Activated T-cell treated with anti-CD3 and anti-CD28 coated beads, Interleukin-2, amount 50 U/mL, for 4 hours (primary cell): ENCODE measurements around the gene CEP128. TPM values are rescaled to one million over a fixed set of nuclear protein-coding genes. Genes with fewer than 3 reads are reported as not detected.

Experiments
- ATAC-seq, 2 donors: fragments of 200-7000 bp; cut with Tn5 transposase; one replicate each; pipeline ENCODE4 v1.10.0; 2021
- DNase-seq: peaks from one replicate; pipeline ENCODE4 v3.0.0-alpha.2; 2020
- H3K27me3 Mint-ChIP-seq: one replicate; pipeline ENCODE4 v1.8.0; 2021; ENCODE audit warnings: low read depth, mixed read lengths
- H3K36me3 Mint-ChIP-seq: one replicate; pipeline ENCODE4 v1.8.0; 2022; ENCODE audit warnings: mixed read lengths; ENCODE audit not compliant: insufficient read depth
- H3K4me1 Mint-ChIP-seq: one replicate; pipeline ENCODE4 v1.8.0; 2021; ENCODE audit warnings: low read depth, mixed read lengths
- H3K4me3 Mint-ChIP-seq: one replicate; pipeline ENCODE4 v1.8.0; 2021; ENCODE audit warnings: mild to moderate bottlenecking, moderate library complexity, mixed read lengths
- H3K9me3 Mint-ChIP-seq: one replicate; pipeline ENCODE4 v1.8.0; 2021; ENCODE audit warnings: mixed read lengths
- total RNA-seq, 3 donors: library from RNA; stranded (reverse); gene quantifications; one replicate each; pipeline ENCODE4 v1.2.1, GENCODE V29; 2021

CEP128 gene
- total RNA-seq, 3 donors from 2014 or later: 17.1 to 22.7 (median 21.2) TPM

- Mint-ChIP-seq H3K9me3 (no peaks in the 10 kb centered on the region), H3K4me1 (no peaks in the 10 kb centered on the region), H3K36me3 (peaks cover 5% of the 10 kb centered on the region), H3K4me3 (no peak overlapping the region), H3K27me3 (no peaks in the 10 kb centered on the region)
- no peak for DNase-seq
- ATAC-seq: no peak
These were observed 392.4 kb downstream of the CEP128 start for GRCh38 chr14:80549141-80549540.

DNA sequence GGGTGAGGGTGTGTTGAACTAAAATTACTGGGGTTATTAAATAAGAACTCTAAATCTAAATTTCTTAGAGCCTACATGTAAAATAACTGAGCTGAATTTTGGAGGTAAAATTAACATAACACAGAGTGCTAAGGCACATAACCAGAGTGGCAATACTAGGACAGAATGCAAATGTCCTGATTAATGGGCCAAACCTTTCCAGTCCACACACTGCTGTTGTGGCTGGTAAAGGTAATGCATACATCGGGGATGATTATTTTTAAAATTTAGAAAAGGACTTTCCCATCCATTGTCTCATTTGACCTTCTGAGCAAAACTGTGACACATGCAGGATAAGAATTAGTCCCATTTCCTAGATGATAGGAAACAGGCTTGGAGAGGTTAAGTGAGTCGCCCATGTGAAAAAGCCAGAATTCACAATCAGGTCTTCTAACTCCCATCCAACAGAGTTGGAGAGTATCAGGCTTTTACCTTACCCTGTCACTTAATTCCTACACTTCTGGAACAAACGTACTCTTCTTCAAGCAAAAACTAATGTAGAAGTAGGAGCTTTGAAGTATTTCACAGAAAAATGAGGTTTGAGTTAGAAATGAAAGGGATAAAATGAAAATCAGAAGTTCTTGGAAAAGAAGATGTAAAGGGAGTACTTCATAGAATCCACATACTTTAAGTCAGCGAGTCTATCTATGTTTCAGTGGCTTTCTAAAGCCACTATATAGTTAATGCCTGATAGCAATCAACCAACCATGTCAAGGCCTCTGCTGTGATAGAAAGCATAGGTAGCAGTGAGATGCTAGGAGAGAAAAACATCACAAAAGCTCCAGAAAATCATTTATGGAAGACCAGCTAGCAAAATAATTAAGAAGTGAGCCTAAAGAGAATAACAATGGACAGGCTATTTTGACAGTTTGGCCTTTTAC, 395.3 kb downstream of the CEP128 start:
- Mint-ChIP-seq H3K9me3 (peaks cover 5% of the 10 kb centered on the region), H3K4me1 (no peaks in the 10 kb centered on the region), H3K36me3 (peaks cover 2% of the 10 kb centered on the region), H3K27me3 (no peaks in the 10 kb centered on the region), H3K4me3 (no peak overlapping the region)
- DNase-seq: no peak
- no peak for ATAC-seq

- H3K4me3 Mint-ChIP-seq: no peak overlapping the region
- H3K36me3 Mint-ChIP-seq: peaks cover 2% of the 10 kb centered on the region
- no peaks in the 10 kb centered on the region for H3K4me1 Mint-ChIP-seq
- H3K9me3 Mint-ChIP-seq: peaks cover 16% of the 10 kb centered on the region
- no peak for ATAC-seq
- DNase-seq: no peak
- H3K27me3 Mint-ChIP-seq: no peaks in the 10 kb centered on the region
These were observed 397.2 kb downstream of the CEP128 start for GRCh38 chr14:80544366-80544765.

- Mint-ChIP-seq H3K4me1 (no peaks in the 10 kb centered on the region), H3K9me3 (peaks cover 22% of the 10 kb centered on the region), H3K4me3 (no peak overlapping the region), H3K27me3 (no peaks in the 10 kb centered on the region), H3K36me3 (peaks cover 5% of the 10 kb centered on the region)
- DNase-seq (no peak), ATAC-seq (no peak)
These were observed 398.3 kb downstream of the CEP128 start for GRCh38 chr14:80543211-80543610.

DNA sequence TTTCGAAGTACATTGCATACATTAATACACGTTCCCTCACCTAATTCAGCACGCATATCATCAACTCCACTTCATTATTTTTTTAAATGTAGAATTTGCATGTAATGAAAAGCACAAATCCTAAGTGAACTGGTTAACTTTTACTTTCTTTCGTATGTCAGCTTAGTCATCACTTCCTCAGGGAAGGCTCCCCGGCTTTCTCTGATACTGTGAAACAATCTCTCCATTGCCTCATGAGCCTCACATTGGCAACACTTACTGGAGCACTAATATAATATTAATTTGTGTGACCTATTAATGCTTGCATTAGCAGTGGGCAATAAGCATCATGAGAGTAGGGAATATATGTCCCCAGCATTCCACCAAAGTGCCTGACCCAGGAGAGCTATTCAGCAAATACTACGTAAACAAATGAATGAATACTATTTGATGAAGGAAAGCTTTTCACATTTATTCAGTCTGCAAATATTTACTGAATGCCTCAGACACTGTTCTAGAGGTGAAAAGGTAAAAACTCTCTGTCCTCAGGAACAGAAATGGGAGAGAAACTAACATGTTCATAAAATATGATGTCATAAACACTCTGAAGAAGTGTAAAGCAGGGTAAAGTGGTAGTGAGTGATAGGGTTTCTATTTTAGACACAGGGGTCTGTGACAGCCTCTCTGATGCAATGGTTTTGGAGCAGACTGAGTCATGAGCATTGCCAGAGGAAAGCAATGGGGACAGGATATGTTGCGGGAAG, 402.7 kb downstream of the CEP128 start:
- no peaks in the 10 kb centered on the region for H3K4me1 Mint-ChIP-seq
- peaks cover 22% of the 10 kb centered on the region for H3K9me3 Mint-ChIP-seq
- DNase-seq (no peak), ATAC-seq (no peak)
- no peak overlapping the region for H3K4me3 Mint-ChIP-seq
- H3K27me3 Mint-ChIP-seq: no peaks in the 10 kb centered on the region
- H3K36me3 Mint-ChIP-seq: peaks cover 3% of the 10 kb centered on the region

- H3K36me3 Mint-ChIP-seq: peaks cover 3% of the 10 kb centered on the region
- H3K27me3 Mint-ChIP-seq: no peaks in the 10 kb centered on the region
- H3K9me3 Mint-ChIP-seq: peaks cover 22% of the 10 kb centered on the region
- DNase-seq (no peak), ATAC-seq (no peak)
- no peaks in the 10 kb centered on the region for H3K4me1 Mint-ChIP-seq
- no peak overlapping the region for H3K4me3 Mint-ChIP-seq
These were observed 403.9 kb downstream of the CEP128 start for GRCh38 chr14:80537626-80538025.

DNA sequence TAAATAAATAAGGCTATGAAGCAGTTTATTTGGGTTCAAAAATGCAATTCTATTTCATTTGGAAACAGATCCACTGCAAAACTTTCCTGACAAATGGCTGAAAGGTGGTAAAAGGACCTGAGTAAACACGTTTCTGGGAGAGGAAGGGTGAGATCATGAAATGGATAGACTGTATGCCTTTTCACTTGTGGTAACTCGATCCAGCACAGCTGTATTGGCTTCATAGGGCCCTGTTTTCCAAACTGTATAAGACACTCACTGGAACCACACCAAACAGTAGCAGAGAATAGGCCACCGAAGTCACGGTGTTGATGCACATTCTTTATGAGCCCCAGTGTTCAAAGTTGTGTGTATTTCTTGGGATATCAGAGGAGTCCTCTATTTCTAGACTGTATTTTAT, 405.1 kb downstream of the CEP128 start:
- ATAC-seq (no peak), DNase-seq (no peak)
- no peaks in the 10 kb centered on the region for H3K4me1 Mint-ChIP-seq
- peaks cover 18% of the 10 kb centered on the region for H3K9me3 Mint-ChIP-seq
- no peaks in the 10 kb centered on the region for H3K27me3 Mint-ChIP-seq
- peaks cover 3% of the 10 kb centered on the region for H3K36me3 Mint-ChIP-seq
- H3K4me3 Mint-ChIP-seq: no peak overlapping the region

DNA sequence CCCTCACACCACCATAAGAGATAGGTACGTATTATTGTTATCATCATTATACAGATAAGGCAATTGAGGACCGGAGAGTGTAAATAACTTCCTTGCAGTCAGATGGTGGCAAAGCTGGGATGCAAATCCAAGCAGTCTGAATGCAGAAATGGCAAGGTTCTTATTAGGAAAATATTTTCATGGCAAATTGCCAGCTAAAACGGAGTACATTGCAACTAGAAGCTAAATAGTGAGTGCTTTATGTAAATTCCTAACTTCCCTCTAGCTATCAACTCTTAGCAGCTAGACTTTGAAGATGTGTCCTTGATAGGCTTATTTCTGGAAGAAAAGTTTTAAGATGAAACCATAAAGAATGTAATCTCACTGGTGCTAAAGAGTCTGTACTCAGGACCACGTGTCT, 406.4 kb downstream of the CEP128 start:
- Mint-ChIP-seq H3K9me3 (peaks cover 12% of the 10 kb centered on the region), H3K4me1 (no peaks in the 10 kb centered on the region), H3K27me3 (no peaks in the 10 kb centered on the region), H3K36me3 (peaks cover 3% of the 10 kb centered on the region), H3K4me3 (no peak overlapping the region)
- ATAC-seq: no peak
- no peak for DNase-seq

DNA sequence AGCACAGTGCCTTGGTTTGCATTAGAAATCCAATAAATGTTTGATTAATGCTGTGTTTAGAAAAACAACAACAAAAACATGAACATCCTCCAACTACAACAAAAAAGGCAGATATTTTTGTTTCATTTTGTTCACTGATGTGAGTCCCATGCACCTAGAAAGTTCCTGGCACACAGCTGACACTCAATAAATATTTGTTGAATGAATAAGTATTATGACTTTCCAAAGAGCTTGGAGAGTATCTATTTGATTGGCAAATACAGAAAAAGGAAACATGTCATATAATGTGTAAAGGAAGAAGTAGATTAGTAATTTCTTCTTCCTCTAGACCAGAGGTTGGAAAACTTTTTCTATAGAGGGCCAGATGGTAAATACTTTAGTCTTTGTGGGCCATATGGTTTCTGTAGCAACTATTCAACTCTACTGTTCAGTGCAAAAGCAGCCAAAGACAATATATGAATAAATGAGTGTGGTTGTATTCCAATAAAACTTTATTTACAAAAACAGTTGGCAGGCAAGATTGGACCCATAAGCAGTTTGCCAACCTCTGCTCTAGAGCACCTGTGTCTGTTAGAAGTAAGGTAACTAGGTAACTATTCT, 417.9 kb downstream of the CEP128 start:
- no peaks in the 10 kb centered on the region for H3K4me1 Mint-ChIP-seq
- ATAC-seq (no peak), DNase-seq (no peak)
- H3K9me3 Mint-ChIP-seq: no peaks in the 10 kb centered on the region
- peaks cover 27% of the 10 kb centered on the region for H3K36me3 Mint-ChIP-seq
- H3K4me3 Mint-ChIP-seq: no peak overlapping the region
- H3K27me3 Mint-ChIP-seq: no peaks in the 10 kb centered on the region

DNA sequence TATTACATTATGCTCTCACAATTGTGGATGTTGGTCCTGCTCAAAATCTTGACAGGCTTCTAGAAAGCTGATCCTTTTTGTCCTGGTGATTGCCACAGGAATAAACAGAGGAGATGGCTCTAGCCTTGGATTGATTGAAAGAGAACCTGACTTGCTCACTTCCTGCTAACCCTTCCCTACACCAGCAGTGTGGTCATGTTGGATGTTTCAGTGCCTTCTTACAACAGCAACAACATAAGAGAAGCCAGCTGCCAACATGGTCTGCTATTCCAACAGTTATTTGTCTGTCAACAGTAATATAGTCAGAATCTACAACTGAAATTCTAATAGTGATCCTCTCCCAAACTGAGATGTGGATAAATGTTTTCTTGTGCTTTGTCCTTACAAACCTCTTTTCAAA, 418.6 kb downstream of the CEP128 start:
- peaks cover 33% of the 10 kb centered on the region for H3K36me3 Mint-ChIP-seq
- DNase-seq (no peak), ATAC-seq (no peak)
- H3K9me3 Mint-ChIP-seq: no peaks in the 10 kb centered on the region
- no peaks in the 10 kb centered on the region for H3K4me1 Mint-ChIP-seq
- H3K4me3 Mint-ChIP-seq: no peak overlapping the region
- no peaks in the 10 kb centered on the region for H3K27me3 Mint-ChIP-seq

DNA sequence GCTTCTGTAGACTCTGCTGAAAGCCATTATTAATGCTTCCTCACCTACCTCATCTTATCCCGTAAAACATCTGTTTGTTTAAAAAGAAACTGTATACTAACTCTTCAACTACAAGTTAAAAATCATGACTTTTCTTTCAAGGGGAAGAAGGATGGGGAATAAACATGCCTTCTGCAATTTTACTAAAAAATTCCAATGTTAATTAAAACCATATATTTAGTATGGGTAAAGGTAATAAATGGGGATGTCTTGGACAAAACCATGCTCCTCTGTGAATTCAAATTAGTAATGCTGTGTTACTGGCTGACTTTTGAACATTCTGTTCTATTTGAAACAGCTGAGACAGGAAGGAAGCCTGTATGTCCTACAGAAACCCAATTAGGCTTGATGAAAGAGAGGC, 419.1 kb downstream of the CEP128 start:
- Mint-ChIP-seq H3K4me3 (no peak overlapping the region), H3K27me3 (no peaks in the 10 kb centered on the region), H3K4me1 (no peaks in the 10 kb centered on the region), H3K36me3 (peaks cover 37% of the 10 kb centered on the region), H3K9me3 (no peaks in the 10 kb centered on the region)
- DNase-seq (no peak), ATAC-seq (no peak)

- H3K27me3 Mint-ChIP-seq: no peaks in the 10 kb centered on the region
- ATAC-seq (no peak), DNase-seq (no peak)
- no peaks in the 10 kb centered on the region for H3K9me3 Mint-ChIP-seq
- H3K36me3 Mint-ChIP-seq: peaks cover 42% of the 10 kb centered on the region
- no peaks in the 10 kb centered on the region for H3K4me1 Mint-ChIP-seq
- H3K4me3 Mint-ChIP-seq: no peak overlapping the region
These were observed 420.1 kb downstream of the CEP128 start for GRCh38 chr14:80521456-80521855.

GRCh38 chr14:80519002-80519401, 422.5 kb downstream of the CEP128 start:
- H3K4me1 Mint-ChIP-seq: no peaks in the 10 kb centered on the region
- H3K27me3 Mint-ChIP-seq: no peaks in the 10 kb centered on the region
- peaks cover 36% of the 10 kb centered on the region for H3K36me3 Mint-ChIP-seq
- H3K4me3 Mint-ChIP-seq: no peak overlapping the region
- no peak for ATAC-seq
- peaks cover 8% of the 10 kb centered on the region for H3K9me3 Mint-ChIP-seq
- DNase-seq: no peak

- peaks cover 15% of the 10 kb centered on the region for H3K9me3 Mint-ChIP-seq
- H3K4me1 Mint-ChIP-seq: no peaks in the 10 kb centered on the region
- peaks cover 43% of the 10 kb centered on the region for H3K36me3 Mint-ChIP-seq
- H3K4me3 Mint-ChIP-seq: no peak overlapping the region
- no peaks in the 10 kb centered on the region for H3K27me3 Mint-ChIP-seq
- DNase-seq (no peak), ATAC-seq (no peak)
These were observed 423.4 kb downstream of the CEP128 start for GRCh38 chr14:80518173-80518572.
